IMR-90 (cell line): Measurements from ENCODE around the gene ITGB2. TPM values are rescaled to one million over a fixed set of nuclear protein-coding genes. Genes with fewer than 3 reads are reported as not detected.

Source experiments
- ATAC-seq: fragments of 200-7000 bp; cut with Tn5 transposase; 2 replicates; pipeline ENCODE4 v1.9.1; 2020; ENCODE audit warnings: low read depth, mild to moderate bottlenecking, moderate library complexity
- BruUV-seq: library from RNA; stranded (reverse); fragments of 400-500 nt; replicated peaks from 2 replicates; lab custom pipeline; 2021; lab: Mats Ljungman, UMichigan
- CTCF ChIA-PET: fragments of 300-600 bp; formaldehyde crosslinking; extraction: SDS; loops from one replicate; lab custom pipeline; 2021; ENCODE audit warnings: antibody characterized with exemption; lab: Yijun Ruan, JAX
- POLR2A ChIA-PET: fragments of 300-600 bp; sonication (Branson Sonifier 250); formaldehyde crosslinking; loops from one replicate; lab custom pipeline; 2022; ENCODE audit warnings: antibody characterized with exemption; ENCODE audit not compliant: unreplicated experiment; lab: Charles Lee
- DNase-seq: peaks from one replicate; pipeline ENCODE4 v3.0.0; 2013
- H2AFZ ChIP-seq: replicated peaks from 2 replicates; pipeline ENCODE3; 2013; ENCODE audit warnings: low read length, mild to moderate bottlenecking; ENCODE audit not compliant: poor library complexity
- H2AK5ac ChIP-seq: 2 replicates; pipeline ENCODE4 v1.6.1; 2013; ENCODE audit warnings: low read depth, low read length, inconsistent platforms
- H2AK9ac ChIP-seq: replicated peaks from 2 replicates; pipeline ENCODE3; 2013; ENCODE audit warnings: mild to moderate bottlenecking, low read depth, low read length, moderate library complexity; ENCODE audit not compliant: poor library complexity
- H2BK120ac ChIP-seq: 2 replicates; pipeline ENCODE4 v1.6.1; 2013; ENCODE audit warnings: low read depth, low read length, inconsistent platforms
- H2BK15ac ChIP-seq: 3 replicates; pipeline ENCODE4 v1.6.1; 2013; ENCODE audit warnings: low read depth, low read length, inconsistent platforms
- H2BK20ac ChIP-seq: 2 replicates; pipeline ENCODE4 v1.6.1; 2013; ENCODE audit warnings: low read depth, mild to moderate bottlenecking, inconsistent platforms, low read length, moderate library complexity
- H2BK5ac ChIP-seq: 2 replicates; pipeline ENCODE4 v1.6.1; 2013; ENCODE audit warnings: mild to moderate bottlenecking, low read depth, low read length, inconsistent platforms; ENCODE audit not compliant: poor library complexity, severe bottlenecking
- H3K14ac ChIP-seq: replicated peaks from 2 replicates; pipeline ENCODE4 v1.6.1; 2013; ENCODE audit warnings: low read depth, low read length, inconsistent platforms
- H3K18ac ChIP-seq: 2 replicates; pipeline ENCODE4 v1.6.1; 2013; ENCODE audit warnings: low read depth, low read length, control low read depth
- H3K23ac ChIP-seq: 2 replicates; pipeline ENCODE4 v1.6.1; 2013; ENCODE audit warnings: low read depth, low read length, inconsistent platforms
- H3K27ac ChIP-seq: 2 replicates; pipeline ENCODE4 v1.5.1; 2013; ENCODE audit warnings: mild to moderate bottlenecking, control low read depth, low read length; ENCODE audit not compliant: insufficient read depth
- H3K27me3 ChIP-seq: 2 replicates; pipeline ENCODE4 v1.6.1; 2013; ENCODE audit warnings: low read length; ENCODE audit not compliant: control insufficient read depth, insufficient read depth
- H3K36me3 ChIP-seq: 2 replicates; pipeline ENCODE4 v1.6.1; 2013; ENCODE audit warnings: low read length, mixed read lengths; ENCODE audit not compliant: control insufficient read depth, insufficient read depth
- H3K4ac ChIP-seq: 2 replicates; pipeline ENCODE4 v1.6.1; 2013; ENCODE audit warnings: low read depth, low read length, inconsistent platforms
- H3K4me1 ChIP-seq: 2 replicates; pipeline ENCODE4 v1.6.1; 2013; ENCODE audit warnings: low read length, mixed read lengths; ENCODE audit not compliant: control insufficient read depth, insufficient read depth
- H3K4me2 ChIP-seq: 2 replicates; pipeline ENCODE4 v1.6.1; 2013; ENCODE audit warnings: low read depth, mild to moderate bottlenecking, control low read depth, low read length, moderate library complexity
- H3K4me3 ChIP-seq: 2 replicates; pipeline ENCODE4 v1.5.1; 2013; ENCODE audit warnings: low read depth, mild to moderate bottlenecking, control low read depth, low read length, moderate library complexity; ENCODE audit not compliant: insufficient read depth
- H3K56ac ChIP-seq: 2 replicates; pipeline ENCODE4 v1.6.1; 2013; ENCODE audit warnings: low read length, inconsistent platforms; ENCODE audit not compliant: insufficient read depth; ENCODE audit errors: extremely low read depth
- H3K79me1 ChIP-seq, 2 experiments: 2 replicates each; pipeline ENCODE4 v1.6.1; 2013; ENCODE audit warnings: low read length in 2 of 2, inconsistent platforms in 1 of 2, low read depth in 1 of 2
- H3K9ac ChIP-seq: 2 replicates; pipeline ENCODE4 v1.6.1; 2013; ENCODE audit warnings: low read depth, low read length, control low read depth
- H3K9me1 ChIP-seq: 2 replicates; pipeline ENCODE4 v1.6.1; 2013; ENCODE audit warnings: low read length, inconsistent platforms; ENCODE audit not compliant: insufficient read depth
- H3K9me3 ChIP-seq: 2 replicates; pipeline ENCODE4 v1.6.1; 2013; ENCODE audit warnings: low read length; ENCODE audit not compliant: control insufficient read depth, insufficient read depth
- H4K20me1 ChIP-seq: 2 replicates; pipeline ENCODE4 v1.6.1; 2013; ENCODE audit warnings: low read length, inconsistent platforms; ENCODE audit not compliant: insufficient read depth
- H4K5ac ChIP-seq: 2 replicates; pipeline ENCODE4 v1.6.1; 2013; ENCODE audit warnings: mild to moderate bottlenecking, low read depth, low read length, control low read depth
- H4K8ac ChIP-seq, 2 experiments: 2 replicates each; pipeline ENCODE4 v1.6.1; 2013; ENCODE audit warnings: low read depth in 2 of 2, low read length in 2 of 2, control low read depth in 1 of 2, inconsistent platforms in 1 of 2
- H4K91ac ChIP-seq: 2 replicates; pipeline ENCODE4 v1.6.1; 2013; ENCODE audit warnings: low read depth, low read length, inconsistent platforms; ENCODE audit not compliant: insufficient read depth
- FOS ChIP-seq: fragments of 150-350 bp; IDR thresholded peaks from 2 replicates; pipeline ENCODE4 v1.6.1; 2016; ENCODE audit warnings: low read depth, low read length
- RAD21 ChIP-seq: IDR thresholded peaks from 2 replicates; pipeline ENCODE4 v1.6.1; 2012; ENCODE audit warnings: low read length, improper control_type of control experiment
- RCOR1 ChIP-seq: IDR thresholded peaks from 2 replicates; pipeline ENCODE4 v1.6.1; 2012; ENCODE audit warnings: mild to moderate bottlenecking, low read length, improper control_type of control experiment; ENCODE audit not compliant: insufficient replicate concordance
- SMC3 ChIP-seq: fragments of 150-350 bp; IDR thresholded peaks from 2 replicates; pipeline ENCODE4 v1.6.1; 2016; ENCODE audit warnings: low read depth, mild to moderate bottlenecking, antibody characterized with exemption, low read length, moderate library complexity
- WGBS, 2 experiments: methylation state at CpG; one replicate each; pipeline versions ENCODE4 v1.1.5 to v1.1.7; 2013; ENCODE audit warnings: missing lambda C conversion rate in 2 of 2; ENCODE audit not compliant: insufficient read length in 1 of 2; ENCODE audit errors: extremely low coverage in 2 of 2; 5-methylcytosine and 5-hydroxymethylcytosine counted together
- dilution Hi-C: fragments of 300-500 bp; cut with HindIII; formaldehyde crosslinking; loops from one replicate; pipeline ENCODE4 v1.14.3; 2018; ENCODE audit warnings: low sequenced_read_pairs; ENCODE audit not compliant: unreplicated experiment
- in situ Hi-C: fragments of 300-500 bp; cut with MboI; formaldehyde crosslinking; loops from 3 replicates; pipeline ENCODE4 v1.14.3; 2019; ENCODE audit warnings: low sequenced_read_pairs, inconsistent platforms, mixed read lengths
- intact Hi-C: fragments of 100-400 bp; cut with micrococcal nuclease; formaldehyde crosslinking; loops from 2 replicates; pipeline ENCODE4 v1.10.0; 2022
- polyA plus RNA-seq, 3 experiments: library from polyadenylated mRNA; depleted of rRNA; stranded (reverse); fragments of >200 nt; gene quantifications; 2 replicates each; pipeline ENCODE4 v1.2.3, GENCODE V29; 2012; ENCODE audit warnings: low replicate concordance in 1 of 3
- total RNA-seq: library from RNA; depleted of rRNA; stranded (reverse); fragments of >200 nt; gene quantifications from 2 replicates; pipeline ENCODE4 v1.2.3, GENCODE V29; 2012

Gene ITGB2
- total and polyA plus RNA-seq, 2 of the 4 experiments (the other 2 are of a cell fraction): 0.14 TPM; not detected in 1

DNA sequence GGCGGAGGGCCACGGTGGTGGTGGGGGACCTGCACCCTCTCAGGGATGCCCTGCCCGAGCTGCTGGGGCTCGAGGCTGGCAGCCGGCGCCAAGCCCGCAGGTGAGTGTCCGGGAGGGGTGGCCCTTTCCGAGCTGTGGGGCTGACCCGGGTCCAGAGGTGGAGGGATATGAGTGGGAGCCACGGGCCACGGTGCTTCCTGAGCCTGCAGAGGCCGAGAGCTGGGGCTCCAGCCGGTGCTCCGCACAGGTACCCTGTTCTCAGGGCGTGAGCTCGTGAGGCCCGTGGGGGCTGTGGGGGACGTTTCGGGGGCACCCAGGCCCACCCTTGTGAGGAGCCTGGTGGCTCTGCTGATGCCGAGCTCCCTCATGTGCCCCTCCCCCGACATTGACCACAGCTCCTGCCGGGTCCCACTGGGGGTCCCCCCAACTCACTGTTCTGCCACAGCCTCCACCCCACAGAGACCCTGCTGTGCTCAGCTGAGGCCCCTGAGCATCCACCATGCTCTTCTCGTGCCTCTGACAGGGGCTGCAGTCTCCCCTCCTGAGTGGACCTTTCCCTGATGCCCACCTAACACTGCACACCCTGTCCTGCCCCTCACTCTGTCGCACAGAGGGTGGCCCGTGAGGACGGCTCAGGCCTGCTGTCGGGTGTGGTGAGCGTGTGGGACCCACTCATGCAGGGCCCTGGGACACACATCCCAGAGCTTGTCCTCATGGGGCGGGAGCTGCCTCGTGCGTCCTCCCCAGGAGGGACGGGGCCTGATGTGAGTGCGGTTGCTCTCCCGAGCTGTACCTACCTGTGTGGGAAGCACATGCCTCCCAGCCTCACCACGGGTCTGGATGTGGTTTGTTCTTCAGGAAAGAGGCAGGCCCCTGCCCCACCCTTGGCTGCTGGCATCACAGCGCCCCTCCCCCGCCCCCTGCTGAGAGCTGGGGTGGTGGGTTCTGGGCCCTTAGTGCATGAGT, 46.7 kb upstream of the ITGB2 start:
- Histone ChIP-seq H3K27me3 (no peaks in the 10 kb centered on the region), H3K4ac (peak overlapping the region; percentile 39; the same call in 1 of the 2 replicates), H2AK5ac (peak overlapping the region; percentile 96), H2BK20ac (peak overlapping the region; percentile 63; the same call in 1 of the 2 replicates), H3K9me1 (peaks cover 23% of the 10 kb centered on the region), H3K4me1 (peaks cover 24% of the 10 kb centered on the region), H3K9ac (no peak overlapping the region), H2BK120ac (peak overlapping the region; percentile 66), H3K14ac (peak overlapping the region; percentile 21; the same call in 1 of the 2 replicates), H4K5ac (no peak overlapping the region), H2AFZ (peak overlapping the region; percentile 15), H3K9me3 (peaks cover 5% of the 10 kb centered on the region; the same call in 1 of the 2 replicates), H3K56ac (no peak overlapping the region), H4K8ac (peak overlapping the region; percentile 23 to 49; a peak in 2 of 4 replicates), H3K79me1 (peaks cover 13 to 63% of the 10 kb centered on the region in 2 experiments), H3K23ac (no peak overlapping the region), H4K20me1 (no peaks in the 10 kb centered on the region; the same call in 1 of the 2 replicates), H3K4me3 (no peak overlapping the region), H3K4me2 (no peak overlapping the region), H2BK5ac (peak overlapping the region; percentile 28), H2BK15ac (peak overlapping the region; percentile 84; the same call in 2 of the 3 replicates), H3K18ac (no peak overlapping the region), H2AK9ac (no peak overlapping the region), H4K91ac (peak overlapping the region; percentile 75), H3K36me3 (peaks cover 18% of the 10 kb centered on the region), H3K27ac (no peak overlapping the region; the same call in 1 of the 2 replicates)
- ATAC-seq (no peak), DNase-seq (no peak)
- WGBS, 2 experiments: 93% methylated on average over 19 of the region's 38 CpGs; no CpG with 5 or more reads in 1 of the 2 experiments
- ChIA-PET POLR2A (no interaction called here), CTCF (interaction anchor here (1.5 kb wide), 1 partner anchor 169 kb away, joined by 3 read pairs; no protein-coding TSS in a partner anchor)
- no TSS peak for BruUV-seq
- in situ Hi-C loops (no loop called here), intact Hi-C loops (no loop called here), dilution Hi-C loops (no loop called here)
- TF ChIP-seq RCOR1: no peak
- TF ChIP-seq FOS: no peak
- TF ChIP-seq RAD21: no peak
- TF ChIP-seq SMC3: no peak
